ACC112 (cell line): ENCODE measurements around the gene E2F8.
"Not testable (repeated sequence)": the region's sequence is repeated elsewhere in the genome, so short reads cannot be mapped to it uniquely, and the experiment has no call there.

Experiments used
- H2AFZ ChIP-seq: fragments of 200-600 bp; sonication (generic); one replicate; pipeline ENCODE4 v1.6.0; 2017; ENCODE audit warnings: antibody characterized with exemption, low read length; ENCODE audit not compliant: unreplicated experiment
- H3K27ac ChIP-seq: fragments of 200-600 bp; sonication (generic); 2 replicates; pipeline ENCODE4 v1.5.1; 2014; ENCODE audit warnings: low read depth, mild to moderate bottlenecking, antibody characterized with exemption, low read length, moderate library complexity
- H3K27me3 ChIP-seq: fragments of 200-600 bp; sonication (generic); 2 replicates; pipeline ENCODE4 v1.6.1; 2014; ENCODE audit warnings: mild to moderate bottlenecking, antibody characterized with exemption, low read length, moderate library complexity, mixed read lengths; ENCODE audit not compliant: insufficient read depth
- H3K36me3 ChIP-seq: fragments of 200-600 bp; sonication (generic); 2 replicates; pipeline ENCODE4 v1.6.1; 2016; ENCODE audit warnings: mild to moderate bottlenecking, antibody characterized with exemption, low read length, moderate library complexity, mixed read lengths; ENCODE audit not compliant: insufficient read depth
- H3K4me1 ChIP-seq: fragments of 200-600 bp; sonication (generic); one replicate; pipeline ENCODE4 v1.6.1; 2016; ENCODE audit warnings: low read length, mixed read lengths; ENCODE audit not compliant: insufficient read depth, unreplicated experiment, control insufficient read depth
- H3K4me3 ChIP-seq: fragments of 200-600 bp; sonication (generic); 2 replicates; pipeline ENCODE4 v1.5.1; 2014; ENCODE audit warnings: mild to moderate bottlenecking, low read depth, low read length
- H3K79me2 ChIP-seq: fragments of 200-600 bp; sonication (generic); one replicate; pipeline ENCODE4 v1.6.0; 2016; ENCODE audit warnings: low read length; ENCODE audit not compliant: control insufficient read depth, unreplicated experiment, insufficient read depth

E2F8 gene

GRCh38 chr11:19276859-19277808, 36.4 kb upstream of the E2F8 start:
- no peak overlapping the region for H3K27ac ChIP-seq

GRCh38 chr11:19275496-19275895, 34.8 kb upstream of the E2F8 start:
- H3K4me3 ChIP-seq, result no peak overlapping the region
- H2AFZ ChIP-seq, result no peak overlapping the region
- H3K36me3 ChIP-seq, result no peaks in the 10 kb centered on the region
- H3K79me2 ChIP-seq, result no peaks in the 10 kb centered on the region
- peaks cover 14% of the 10 kb centered on the region for H3K4me1 ChIP-seq
- no peak overlapping the region for H3K27ac ChIP-seq
- H3K27me3 ChIP-seq, result peaks cover 6% of the 10 kb centered on the region

More at GRCh38 chr11:19276859-19277808, 36.4 kb upstream of the E2F8 start:
- no peaks in the 10 kb centered on the region for H3K27me3 ChIP-seq
- no peak overlapping the region for H3K4me3 ChIP-seq
- H3K4me1 ChIP-seq, result peaks cover 14% of the 10 kb centered on the region
- no peaks in the 10 kb centered on the region for H3K79me2 ChIP-seq
- H3K36me3 ChIP-seq, result no peaks in the 10 kb centered on the region
- H2AFZ ChIP-seq, result no peak overlapping the region

- H3K36me3 ChIP-seq, H2AFZ ChIP-seq, H3K27ac ChIP-seq, H3K79me2 ChIP-seq, H3K4me3 ChIP-seq: not testable (repeated sequence)
- H3K27me3 ChIP-seq, result peaks cover 29% of the 10 kb centered on the region
- H3K4me1 ChIP-seq, result peaks cover 14% of the 10 kb centered on the region
Observed at GRCh38 chr11:19273219-19273618, 32.5 kb upstream of the E2F8 start.

- no peaks in the 10 kb centered on the region for H3K4me1 ChIP-seq
- H3K27me3 ChIP-seq, result peaks cover 45% of the 10 kb centered on the region
- H3K36me3 ChIP-seq, result no peaks in the 10 kb centered on the region
- H2AFZ ChIP-seq, result no peak overlapping the region
- H3K4me3 ChIP-seq, result no peak overlapping the region
- H3K79me2 ChIP-seq, result no peaks in the 10 kb centered on the region
- H3K27ac ChIP-seq, result no peak overlapping the region
Observed at GRCh38 chr11:19268909-19269308, 28.2 kb upstream of the E2F8 start.

- H2AFZ ChIP-seq, result no peak overlapping the region
- H3K27ac ChIP-seq, result no peak overlapping the region
- peaks cover 45% of the 10 kb centered on the region for H3K27me3 ChIP-seq
- no peak overlapping the region for H3K4me3 ChIP-seq
- H3K4me1 ChIP-seq, result no peaks in the 10 kb centered on the region
- no peaks in the 10 kb centered on the region for H3K36me3 ChIP-seq
- no peaks in the 10 kb centered on the region for H3K79me2 ChIP-seq
Observed at GRCh38 chr11:19267567-19267966, 26.8 kb upstream of the E2F8 start.

- Histone ChIP-seq H3K4me1 (no peaks in the 10 kb centered on the region), H3K27ac (no peak overlapping the region), H3K36me3 (no peaks in the 10 kb centered on the region), H3K4me3 (no peak overlapping the region), H3K27me3 (peaks cover 18% of the 10 kb centered on the region), H3K79me2 (no peaks in the 10 kb centered on the region), H2AFZ (no peak overlapping the region)
Observed at GRCh38 chr11:19263333-19263732, 22.6 kb upstream of the E2F8 start.

- Histone ChIP-seq H3K27ac (no peak overlapping the region), H3K79me2 (no peaks in the 10 kb centered on the region), H2AFZ (peak overlapping the region; percentile 15), H3K36me3 (no peaks in the 10 kb centered on the region), H3K4me3 (peak overlapping the region; percentile 51), H3K4me1 (no peaks in the 10 kb centered on the region), H3K27me3 (peaks cover 11% of the 10 kb centered on the region)
Observed at GRCh38 chr11:19259487-19260345, 19.0 kb upstream of the E2F8 start.

- no peak overlapping the region for H3K4me3 ChIP-seq
- no peak overlapping the region for H2AFZ ChIP-seq
- no peaks in the 10 kb centered on the region for H3K36me3 ChIP-seq
- peaks cover 15% of the 10 kb centered on the region for H3K27me3 ChIP-seq
- H3K79me2 ChIP-seq, result no peaks in the 10 kb centered on the region
- no peak overlapping the region for H3K27ac ChIP-seq
- no peaks in the 10 kb centered on the region for H3K4me1 ChIP-seq
Observed at GRCh38 chr11:19258641-19259230, 18.0 kb upstream of the E2F8 start.

- not testable (repeated sequence) for H3K27ac ChIP-seq, H3K4me3 ChIP-seq, H3K36me3 ChIP-seq, H3K79me2 ChIP-seq, H3K4me1 ChIP-seq, H2AFZ ChIP-seq
- H3K27me3 ChIP-seq, result peaks cover 27% of the 10 kb centered on the region
Observed at GRCh38 chr11:19254441-19254840, 13.7 kb upstream of the E2F8 start.

GRCh38 chr11:19253817-19254216, 13.1 kb upstream of the E2F8 start:
- peaks cover 30% of the 10 kb centered on the region for H3K27me3 ChIP-seq
- no peak overlapping the region for H3K27ac ChIP-seq
- no peak overlapping the region for H2AFZ ChIP-seq
- H3K4me1 ChIP-seq, result no peaks in the 10 kb centered on the region
- H3K79me2 ChIP-seq, result no peaks in the 10 kb centered on the region
- no peak overlapping the region for H3K4me3 ChIP-seq
- H3K36me3 ChIP-seq, result no peaks in the 10 kb centered on the region
